Measurements from ENCODE around the gene HSP90AB1.

The HSP90AB1 gene

DNA sequence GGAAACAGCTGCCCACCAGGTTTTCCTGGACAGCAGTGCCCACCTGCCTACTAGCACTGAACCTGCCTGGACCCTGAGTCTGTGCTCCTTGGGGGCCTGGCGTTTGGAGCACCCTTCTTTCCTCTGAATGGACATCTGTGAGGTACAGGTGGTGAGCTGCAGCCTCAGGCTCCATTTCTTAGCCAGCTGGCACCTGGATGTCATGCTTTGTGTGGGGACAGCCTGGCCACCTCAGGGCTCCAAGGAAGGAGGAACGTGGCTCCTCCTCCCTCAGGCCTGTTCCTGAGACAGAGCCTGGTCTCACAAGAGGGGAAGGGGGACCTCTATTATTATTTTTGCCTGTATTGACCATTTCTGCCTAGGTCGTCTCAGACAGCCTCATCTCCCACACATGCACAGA lies 31.4 kb downstream of the HSP90AB1 start:
- Mint-ChIP-seq H3K27me3 (peaks cover 72% of the 10 kb centered on the region), H3K4me1 (ENCODE audit: low read depth) (peaks cover 16% of the 10 kb centered on the region), H3K36me3 (ENCODE audit: low read depth) (no peaks in the 10 kb centered on the region), H3K27ac (no peak overlapping the region), H3K9me3 (no peaks in the 10 kb centered on the region), H3K4me3 (no peak overlapping the region)
- intact Hi-C loops (cut with micrococcal nuclease) = no loop called here

DNA sequence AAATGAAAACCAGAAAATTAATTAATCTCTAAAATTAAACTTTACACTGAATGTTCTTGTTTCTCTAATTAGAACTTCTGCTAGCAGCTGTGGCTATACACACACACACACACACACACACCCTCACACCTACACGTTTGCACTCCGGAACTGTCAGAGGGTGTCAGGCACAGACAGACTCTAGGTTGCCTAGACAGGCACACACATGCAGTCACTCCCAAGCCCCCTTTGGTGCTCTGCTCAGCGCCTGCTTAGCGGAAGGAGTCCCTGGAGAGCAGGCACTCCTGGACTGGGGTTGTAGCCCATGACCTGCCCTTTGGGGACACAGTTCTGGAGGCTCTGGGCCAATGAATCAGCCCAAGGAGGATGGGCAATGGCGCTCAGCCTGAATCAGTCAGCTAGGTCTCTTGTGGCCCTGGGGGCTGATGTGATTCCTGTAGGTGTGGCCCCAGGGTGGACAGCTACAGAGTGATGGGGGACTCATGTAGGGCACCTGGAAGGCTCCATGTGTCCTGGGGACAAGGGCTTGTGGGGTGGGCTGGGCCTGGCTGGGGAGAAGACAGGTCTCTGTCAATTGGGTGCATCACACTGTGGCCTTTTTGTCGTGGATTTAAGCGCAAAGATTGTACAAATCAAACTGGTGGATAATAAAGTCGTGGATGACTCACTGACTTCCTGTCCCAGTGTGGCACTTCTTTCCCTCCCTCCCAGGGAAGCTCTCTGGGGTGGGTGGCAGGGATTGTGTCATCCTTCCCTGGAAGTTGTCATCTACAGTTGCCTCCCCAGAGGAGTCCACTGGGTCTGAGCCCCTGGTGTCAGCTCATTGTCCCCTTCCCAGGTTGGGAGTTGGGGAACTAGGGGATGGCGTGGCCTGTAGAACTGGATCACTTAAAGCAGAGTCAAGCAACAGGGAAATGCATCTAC lies 32.1 kb downstream of the HSP90AB1 start:
- intact Hi-C loops (cut with micrococcal nuclease) = no loop called here
- peaks cover 24% of the 10 kb centered on the region for H3K4me1 Mint-ChIP-seq (ENCODE audit: low read depth)
- no peaks in the 10 kb centered on the region for H3K36me3 Mint-ChIP-seq (ENCODE audit: low read depth)
- H3K4me3 Mint-ChIP-seq = no peak overlapping the region
- peak overlapping the region; percentile 10 for H3K27ac Mint-ChIP-seq
- H3K27me3 Mint-ChIP-seq = peaks cover 76% of the 10 kb centered on the region
- no peaks in the 10 kb centered on the region for H3K9me3 Mint-ChIP-seq

DNA sequence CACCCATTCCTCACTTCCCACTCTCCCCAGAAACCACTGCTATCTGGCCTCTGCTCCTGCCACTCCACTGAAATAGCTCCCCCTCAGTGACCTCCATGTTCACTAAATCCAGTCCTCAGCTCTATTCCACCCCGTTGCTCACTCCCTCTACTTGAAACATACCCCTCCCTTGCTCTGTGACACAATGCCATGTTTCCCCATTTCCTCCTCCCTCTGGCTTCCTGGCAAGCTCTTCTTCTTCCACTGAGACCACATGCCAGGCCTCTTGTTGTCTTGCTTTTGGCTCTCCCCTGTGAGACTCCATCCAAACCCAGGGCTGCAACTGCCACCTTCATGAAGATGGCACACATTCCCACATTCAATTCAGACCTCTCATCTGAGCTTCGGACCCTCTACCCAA lies 37.2 kb downstream of the HSP90AB1 start:
- peaks cover 26% of the 10 kb centered on the region for H3K4me1 Mint-ChIP-seq (ENCODE audit: low read depth)
- no peak overlapping the region for H3K4me3 Mint-ChIP-seq
- H3K9me3 Mint-ChIP-seq = no peaks in the 10 kb centered on the region
- H3K36me3 Mint-ChIP-seq (ENCODE audit: low read depth) = no peaks in the 10 kb centered on the region
- peaks cover 63% of the 10 kb centered on the region for H3K27me3 Mint-ChIP-seq
- intact Hi-C loops (cut with micrococcal nuclease) = no loop called here
- no peak overlapping the region for H3K27ac Mint-ChIP-seq

DNA sequence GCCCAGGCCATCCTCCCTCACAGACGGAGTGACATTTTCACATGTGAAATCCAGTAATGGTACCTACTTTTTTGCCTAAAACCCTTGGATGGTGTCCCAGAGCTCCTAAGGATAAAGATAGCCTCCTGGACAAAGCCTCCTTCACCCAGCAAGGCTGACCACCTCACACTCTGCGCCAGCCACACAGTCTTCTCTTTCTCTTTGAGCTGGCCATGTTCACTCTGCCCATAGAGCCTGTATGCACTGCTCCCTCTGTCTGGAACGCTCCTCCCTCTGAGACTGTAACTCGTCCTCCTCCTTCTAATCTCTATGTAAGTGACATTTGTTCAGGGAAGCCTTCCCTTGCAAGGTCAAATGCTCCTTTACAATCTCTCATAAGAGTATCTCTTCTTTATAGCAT lies 38.0 kb downstream of the HSP90AB1 start:
- Mint-ChIP-seq H3K27ac (no peak overlapping the region), H3K4me3 (no peak overlapping the region), H3K4me1 (ENCODE audit: low read depth) (peaks cover 18% of the 10 kb centered on the region), H3K36me3 (ENCODE audit: low read depth) (no peaks in the 10 kb centered on the region), H3K27me3 (peaks cover 63% of the 10 kb centered on the region), H3K9me3 (no peaks in the 10 kb centered on the region)
- intact Hi-C loops (cut with micrococcal nuclease) = no loop called here

DNA sequence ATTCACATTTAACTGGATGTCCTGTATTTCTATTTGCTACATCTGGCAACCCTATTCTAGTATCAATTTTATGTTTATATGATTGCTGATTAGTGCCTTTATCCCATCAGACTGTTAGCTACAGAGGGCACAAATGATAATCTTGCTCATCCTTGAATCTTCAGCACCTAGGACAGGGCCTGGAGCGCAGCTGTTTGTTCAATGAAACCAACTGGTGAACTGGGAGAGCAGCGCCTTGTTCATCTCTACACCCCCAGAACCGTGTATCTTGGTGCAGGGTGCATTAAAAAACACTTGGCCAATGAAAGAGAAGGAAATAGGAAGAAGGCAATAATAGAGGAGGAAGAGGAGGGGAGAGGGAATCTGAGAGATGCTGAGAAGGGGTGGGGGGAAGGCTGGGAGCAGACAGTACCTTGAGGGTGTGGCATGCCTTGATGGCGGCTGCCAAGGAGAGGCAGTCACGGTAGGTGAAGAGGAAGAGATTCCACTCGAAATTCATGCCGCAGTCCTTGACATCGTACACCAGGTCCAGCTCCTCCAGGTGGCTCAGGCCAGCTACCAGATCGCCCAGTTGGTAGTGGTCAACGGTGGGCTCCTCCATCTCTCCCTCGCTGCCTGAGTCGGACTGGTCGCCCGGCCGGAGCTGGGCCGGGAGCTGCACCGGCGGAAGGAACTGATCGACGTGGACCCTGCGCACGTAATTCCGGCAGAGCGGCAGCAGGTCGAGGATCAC lies 38.8 kb downstream of the HSP90AB1 start:
- Mint-ChIP-seq H3K4me3 (no peak overlapping the region), H3K27me3 (peaks cover 63% of the 10 kb centered on the region), H3K36me3 (ENCODE audit: low read depth) (no peaks in the 10 kb centered on the region), H3K9me3 (no peaks in the 10 kb centered on the region), H3K27ac (no peak overlapping the region), H3K4me1 (ENCODE audit: low read depth) (peaks cover 16% of the 10 kb centered on the region)
- intact Hi-C loops (cut with micrococcal nuclease) = no loop called here

DNA sequence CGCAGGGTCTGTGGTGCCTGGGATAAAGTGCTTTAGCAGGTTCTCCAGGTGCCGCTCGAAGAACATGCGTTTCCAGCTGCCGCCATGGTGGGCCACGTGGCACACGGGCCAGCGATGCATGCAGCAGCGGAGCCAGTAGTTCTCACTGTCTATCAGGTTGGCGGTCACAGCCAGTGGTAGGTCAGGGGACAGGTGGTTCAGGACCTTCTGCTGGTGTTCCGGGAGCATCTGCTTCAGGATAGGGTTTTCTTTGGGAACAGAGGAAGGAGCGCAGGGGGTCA lies 39.3 kb downstream of the HSP90AB1 start:
- H3K4me1 Mint-ChIP-seq (ENCODE audit: low read depth) = peaks cover 16% of the 10 kb centered on the region
- H3K27ac Mint-ChIP-seq = no peak overlapping the region
- no peaks in the 10 kb centered on the region for H3K36me3 Mint-ChIP-seq (ENCODE audit: low read depth)
- no peak overlapping the region for H3K4me3 Mint-ChIP-seq
- H3K9me3 Mint-ChIP-seq = no peaks in the 10 kb centered on the region
- intact Hi-C loops (cut with micrococcal nuclease) = no loop called here
- H3K27me3 Mint-ChIP-seq = peaks cover 65% of the 10 kb centered on the region

DNA sequence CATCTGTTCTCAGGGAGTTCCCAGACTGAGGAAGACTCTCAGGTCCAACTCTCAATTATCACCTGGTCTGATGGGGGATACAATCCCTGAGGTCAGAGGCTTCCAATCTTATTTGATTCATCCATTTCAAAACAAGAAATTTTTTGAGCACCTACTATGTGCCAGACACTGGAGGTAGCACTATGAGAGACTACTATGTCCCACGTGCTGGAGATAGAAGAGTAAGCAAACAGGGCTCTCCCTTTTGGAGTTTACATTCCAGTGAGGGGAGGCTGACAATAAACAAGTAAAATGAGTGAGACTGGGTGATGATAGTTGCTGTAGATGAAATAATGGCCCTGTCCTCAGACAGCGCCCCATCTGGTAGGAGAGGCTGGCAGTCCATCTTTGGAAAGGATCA lies 39.8 kb downstream of the HSP90AB1 start:
- Mint-ChIP-seq H3K27ac (no peak overlapping the region), H3K4me1 (ENCODE audit: low read depth) (peaks cover 16% of the 10 kb centered on the region), H3K36me3 (ENCODE audit: low read depth) (no peaks in the 10 kb centered on the region), H3K9me3 (no peaks in the 10 kb centered on the region), H3K27me3 (peaks cover 71% of the 10 kb centered on the region), H3K4me3 (no peak overlapping the region)
- intact Hi-C loops (cut with micrococcal nuclease) = no loop called here

DNA sequence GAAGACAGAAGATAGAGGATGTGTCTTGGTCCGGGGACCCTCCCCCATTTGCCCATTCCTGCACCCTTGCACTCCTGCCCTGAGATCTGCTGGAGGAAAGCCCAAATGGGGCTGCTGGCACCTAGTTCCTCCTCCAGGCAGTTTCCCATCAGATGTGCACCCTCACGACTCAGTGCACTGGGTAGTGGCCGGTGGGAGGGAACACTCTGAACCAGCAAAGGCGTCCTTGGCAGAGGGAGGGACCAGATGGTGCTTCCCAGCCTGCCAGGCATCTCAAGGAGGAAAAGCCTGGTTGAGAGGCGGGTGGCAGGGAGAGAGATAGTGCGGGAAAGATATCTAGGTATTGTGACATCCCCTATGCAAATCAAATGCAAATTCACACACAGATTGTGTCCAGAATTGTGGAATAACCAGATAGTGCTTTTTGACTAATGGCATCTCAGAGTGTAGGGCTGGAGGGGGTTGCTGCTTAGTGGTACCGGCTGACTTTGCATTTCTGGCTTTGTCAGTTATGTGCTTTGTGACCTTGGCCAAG lies 42.9 kb downstream of the HSP90AB1 start:
- peaks cover 63% of the 10 kb centered on the region for H3K27me3 Mint-ChIP-seq
- H3K36me3 Mint-ChIP-seq (ENCODE audit: low read depth) = no peaks in the 10 kb centered on the region
- no peak overlapping the region for H3K4me3 Mint-ChIP-seq
- H3K4me1 Mint-ChIP-seq (ENCODE audit: low read depth) = peaks cover under 1% of the 10 kb centered on the region
- intact Hi-C loops (cut with micrococcal nuclease) = no loop called here
- H3K27ac Mint-ChIP-seq = no peak overlapping the region
- H3K9me3 Mint-ChIP-seq = no peaks in the 10 kb centered on the region

DNA sequence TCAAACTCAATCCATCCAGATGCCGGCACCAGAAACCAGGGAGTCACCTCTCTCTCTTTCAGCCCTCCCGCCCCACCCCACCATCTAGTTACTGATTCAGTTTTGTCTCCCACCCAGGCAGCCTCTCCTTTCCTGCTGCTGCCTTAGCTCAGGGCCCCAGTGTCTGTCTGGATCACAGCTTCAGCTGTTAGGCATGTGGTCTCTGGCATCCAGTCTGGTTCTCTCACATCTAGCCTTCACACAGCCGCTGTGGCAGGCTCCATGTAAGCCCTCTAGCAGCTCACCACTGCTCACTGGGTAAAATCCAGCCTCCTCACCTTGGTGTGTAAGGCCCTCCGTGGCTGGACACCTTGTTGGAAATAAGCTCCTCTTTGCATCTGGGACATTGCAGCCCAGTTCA lies 44.9 kb downstream of the HSP90AB1 start:
- Mint-ChIP-seq H3K27ac (no peak overlapping the region), H3K4me1 (ENCODE audit: low read depth) (peaks cover 5% of the 10 kb centered on the region), H3K36me3 (ENCODE audit: low read depth) (no peaks in the 10 kb centered on the region), H3K9me3 (no peaks in the 10 kb centered on the region), H3K4me3 (no peak overlapping the region), H3K27me3 (peaks cover 66% of the 10 kb centered on the region)
- intact Hi-C loops (cut with micrococcal nuclease) = no loop called here

DNA sequence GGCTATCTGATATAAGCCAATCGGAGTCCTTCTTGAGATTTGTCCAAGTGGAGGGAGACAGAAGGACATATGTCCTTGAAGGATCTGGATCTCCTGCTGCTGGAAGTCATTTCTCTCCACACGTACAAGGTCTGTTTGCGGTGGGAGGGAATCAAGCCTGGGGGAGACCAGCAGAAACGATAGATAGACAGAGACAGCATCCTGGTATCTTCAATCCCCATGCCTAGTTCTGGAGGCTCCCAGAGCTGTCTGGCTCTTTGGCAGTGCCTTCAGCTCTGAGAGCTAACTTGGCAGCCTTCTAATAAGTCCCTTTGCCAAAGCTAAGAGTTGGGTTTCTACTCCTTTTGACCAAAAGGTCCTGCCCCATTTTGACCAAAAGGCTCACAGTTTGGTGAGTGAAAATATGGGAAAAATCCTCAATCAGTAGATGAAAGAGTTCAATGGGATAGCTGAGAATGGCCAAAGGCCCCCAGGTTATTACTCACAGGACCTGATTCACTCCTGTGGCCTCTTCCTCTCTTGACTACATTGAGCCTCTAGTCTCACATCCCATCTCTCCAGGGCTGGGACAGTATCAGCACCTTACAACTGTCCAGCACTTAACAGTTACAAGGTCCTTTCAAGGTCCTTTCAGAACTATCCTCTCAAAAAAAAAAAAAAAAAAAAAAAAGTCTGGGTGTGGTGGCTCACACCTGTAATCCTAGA lies 45.9 kb downstream of the HSP90AB1 start:
- intact Hi-C loops (cut with micrococcal nuclease) = no loop called here

DNA sequence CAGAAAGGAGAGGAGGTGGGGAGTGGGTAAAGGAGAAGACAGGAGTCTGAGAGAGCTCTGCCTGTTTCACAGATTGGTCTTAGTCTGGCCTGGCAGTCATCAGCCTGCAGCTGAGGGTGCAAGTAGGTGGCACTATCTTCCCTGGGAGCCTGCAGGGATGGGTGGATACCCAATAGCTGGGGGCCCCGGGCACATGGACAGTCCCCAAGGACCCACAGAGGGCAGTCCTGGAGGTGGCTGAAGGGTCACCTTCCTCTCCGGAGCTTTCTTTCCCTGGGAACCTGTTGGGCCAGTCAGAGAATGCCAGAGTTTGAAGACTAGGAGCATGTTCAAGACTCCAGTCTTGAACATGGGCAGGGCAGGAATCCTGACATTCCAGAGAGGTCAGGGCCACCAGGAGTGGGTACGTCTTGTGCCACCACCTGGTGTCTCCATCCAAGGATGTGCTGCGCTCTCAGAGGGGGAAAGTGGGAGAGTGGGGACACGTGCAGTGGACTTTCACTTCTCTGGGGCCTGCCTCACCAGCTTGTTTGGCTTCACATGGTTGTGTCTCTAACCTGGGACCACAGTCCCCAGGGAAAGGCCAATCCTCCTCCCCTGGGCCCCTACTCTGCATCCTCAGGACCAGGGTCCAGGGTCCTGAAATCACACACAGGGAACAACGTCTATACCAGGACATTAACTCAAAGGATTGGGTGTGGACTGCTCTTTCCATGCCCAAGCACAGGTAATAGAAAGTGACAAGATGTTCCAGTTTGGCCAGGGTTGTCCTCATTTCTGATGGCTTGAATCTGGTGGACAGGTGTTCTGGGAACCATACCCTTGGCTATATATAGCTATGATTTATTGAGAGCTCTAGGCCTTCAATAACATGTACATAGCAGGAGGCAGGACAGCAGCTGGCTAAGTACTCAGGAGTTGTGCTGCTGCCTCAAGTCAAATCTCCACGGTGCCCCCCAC lies 48.2 kb downstream of the HSP90AB1 start:
- peaks cover 15% of the 10 kb centered on the region for H3K4me1 Mint-ChIP-seq (ENCODE audit: low read depth)
- peaks cover 71% of the 10 kb centered on the region for H3K27me3 Mint-ChIP-seq
- intact Hi-C loops (cut with micrococcal nuclease) = no loop called here
- H3K9me3 Mint-ChIP-seq = no peaks in the 10 kb centered on the region
- no peak overlapping the region for H3K4me3 Mint-ChIP-seq
- peaks cover 9% of the 10 kb centered on the region for H3K36me3 Mint-ChIP-seq (ENCODE audit: low read depth)
- no peak overlapping the region for H3K27ac Mint-ChIP-seq

More for the DNA sequence above, 45.9 kb downstream of the HSP90AB1 start:
- Mint-ChIP-seq H3K27me3 (peaks cover 66% of the 10 kb centered on the region), H3K9me3 (no peaks in the 10 kb centered on the region), H3K4me3 (no peak overlapping the region), H3K4me1 (ENCODE audit: low read depth) (peaks cover 12% of the 10 kb centered on the region), H3K36me3 (ENCODE audit: low read depth) (no peaks in the 10 kb centered on the region), H3K27ac (no peak overlapping the region)

DNA sequence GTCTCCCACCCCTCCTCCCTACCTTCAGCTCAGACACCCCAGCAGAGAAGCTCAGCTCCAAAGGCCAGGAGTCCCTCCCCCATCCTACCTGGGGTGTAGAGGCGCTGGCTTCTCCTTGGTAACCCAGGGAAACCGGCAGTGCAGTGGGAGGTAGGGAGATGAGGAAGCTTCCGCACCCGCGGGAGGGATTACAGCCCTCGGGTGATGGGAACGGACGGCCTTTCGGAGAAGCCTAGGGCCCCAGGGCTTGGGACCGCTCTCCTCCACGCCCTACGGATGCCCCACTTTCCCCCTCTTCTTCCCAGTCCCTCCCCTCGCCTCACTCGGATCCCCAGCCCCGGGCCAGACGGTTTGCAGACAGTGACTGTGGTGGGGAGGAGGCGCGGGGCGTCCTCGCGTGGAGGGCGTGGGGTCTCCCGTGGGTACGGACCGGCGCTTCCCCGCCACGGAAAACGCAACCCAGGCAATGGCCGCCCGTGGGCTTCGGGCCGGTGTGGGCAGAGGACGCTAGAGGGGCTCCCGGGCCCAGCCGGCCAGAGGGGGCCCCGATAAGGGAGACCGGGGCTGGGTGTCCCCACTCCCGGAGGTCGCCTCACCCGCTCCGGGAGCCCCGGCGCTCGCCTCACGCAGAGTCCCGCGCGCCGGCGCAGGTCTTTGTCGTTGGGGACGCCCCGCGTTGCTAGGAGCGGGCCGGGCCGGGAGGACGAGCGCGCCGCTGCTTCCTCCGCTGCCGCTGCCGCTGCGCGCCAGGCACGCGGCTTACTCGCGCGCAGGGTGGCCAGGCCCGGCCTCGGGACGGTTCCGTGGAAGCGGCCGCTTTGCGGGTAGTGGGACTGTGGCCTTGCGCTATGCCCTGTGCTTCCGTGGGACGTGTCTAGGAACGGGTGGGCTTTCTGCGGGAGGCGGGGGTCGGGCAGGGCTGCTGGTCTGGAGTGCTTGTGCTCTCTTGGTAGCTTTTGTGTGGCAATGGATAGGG lies 50.5 kb downstream of the HSP90AB1 start:
- H3K4me1 Mint-ChIP-seq (ENCODE audit: low read depth) = peaks cover 25% of the 10 kb centered on the region
- H3K9me3 Mint-ChIP-seq = no peaks in the 10 kb centered on the region
- intact Hi-C loops (cut with micrococcal nuclease) = no loop called here
- peak overlapping the region; percentile 30 for H3K4me3 Mint-ChIP-seq
- peaks cover 54% of the 10 kb centered on the region for H3K27me3 Mint-ChIP-seq
- H3K36me3 Mint-ChIP-seq (ENCODE audit: low read depth) = peaks cover 31% of the 10 kb centered on the region
- H3K27ac Mint-ChIP-seq = no peak overlapping the region

Data from dendritic cell treated with granulocyte-macrophage colony-stimulating factor and Interleukin-4, amounts not matched to agents 40 ng/mL and 50 ng/mL, for 4 days (primary cell).